ENCODE results near the gene MEF2C.

The MEF2C gene

DNA sequence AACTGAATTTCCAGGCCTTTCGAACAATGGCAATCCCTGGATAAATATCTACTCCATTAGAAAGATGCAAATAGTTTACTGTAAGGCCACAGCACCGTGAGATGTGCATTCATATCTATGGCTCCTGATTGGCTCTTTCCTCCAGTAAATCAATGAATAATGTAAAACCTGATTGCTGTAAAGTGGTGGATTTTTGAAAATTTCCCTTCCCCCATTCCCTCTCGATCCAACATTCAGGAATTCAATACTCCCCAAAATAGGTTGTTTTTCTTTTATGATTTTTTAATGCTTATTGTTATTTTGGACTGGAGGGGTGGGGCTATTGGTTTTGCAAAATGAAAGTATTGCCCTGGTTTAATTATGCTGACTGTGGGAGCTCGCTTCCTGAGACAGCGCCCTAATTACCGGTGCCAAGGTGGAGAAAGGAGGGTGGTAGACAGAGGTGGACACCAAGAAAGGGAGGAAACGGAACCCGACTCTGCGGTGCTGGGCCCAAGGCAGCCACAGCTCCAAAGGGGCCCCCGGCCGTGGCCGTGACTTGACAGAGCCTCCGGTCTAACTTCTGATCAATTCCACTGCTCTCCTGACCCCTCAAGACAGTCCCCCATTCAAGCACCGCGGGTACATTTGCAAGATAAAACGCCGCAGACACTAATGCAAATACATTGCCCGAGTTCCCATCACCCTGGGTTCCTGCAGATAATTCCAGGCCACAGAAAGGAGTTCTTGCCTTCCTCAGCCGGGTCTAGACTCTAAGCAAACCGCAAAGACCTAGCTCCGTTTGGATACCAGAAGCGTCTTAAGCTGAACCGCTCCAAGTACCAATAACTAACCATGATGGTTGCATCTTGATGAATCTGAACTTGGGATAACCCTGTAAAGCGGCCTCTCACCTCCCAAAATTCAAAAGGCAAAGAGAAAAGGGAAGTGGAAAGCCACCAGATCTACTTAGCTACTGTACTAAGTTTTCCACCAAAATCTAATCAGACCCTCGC, 211.2 kb downstream of the MEF2C start:
- DNase-seq: no peak

GRCh38 chr5:88671106-88671504, 211.9 kb downstream of the MEF2C start:
- no peak for DNase-seq

DNA sequence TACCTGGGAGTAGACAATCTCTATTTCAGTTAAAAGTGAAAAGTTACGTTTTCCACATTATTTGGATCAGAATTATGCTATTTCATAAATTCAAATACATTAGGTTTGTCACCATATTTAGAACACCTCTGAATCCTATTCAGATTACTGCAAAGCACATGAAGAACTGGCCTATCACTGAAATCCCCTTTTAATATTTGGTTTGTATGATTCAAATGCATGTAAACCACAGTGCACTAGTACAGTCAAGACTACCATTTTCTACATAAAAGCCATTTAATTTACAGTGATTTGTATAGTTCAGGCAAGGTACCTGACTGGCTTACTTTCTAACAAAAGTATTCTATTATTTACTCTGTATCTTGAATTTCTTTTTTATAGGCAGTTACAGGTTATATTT, 212.5 kb downstream of the MEF2C start:
- no peak for DNase-seq

DNA sequence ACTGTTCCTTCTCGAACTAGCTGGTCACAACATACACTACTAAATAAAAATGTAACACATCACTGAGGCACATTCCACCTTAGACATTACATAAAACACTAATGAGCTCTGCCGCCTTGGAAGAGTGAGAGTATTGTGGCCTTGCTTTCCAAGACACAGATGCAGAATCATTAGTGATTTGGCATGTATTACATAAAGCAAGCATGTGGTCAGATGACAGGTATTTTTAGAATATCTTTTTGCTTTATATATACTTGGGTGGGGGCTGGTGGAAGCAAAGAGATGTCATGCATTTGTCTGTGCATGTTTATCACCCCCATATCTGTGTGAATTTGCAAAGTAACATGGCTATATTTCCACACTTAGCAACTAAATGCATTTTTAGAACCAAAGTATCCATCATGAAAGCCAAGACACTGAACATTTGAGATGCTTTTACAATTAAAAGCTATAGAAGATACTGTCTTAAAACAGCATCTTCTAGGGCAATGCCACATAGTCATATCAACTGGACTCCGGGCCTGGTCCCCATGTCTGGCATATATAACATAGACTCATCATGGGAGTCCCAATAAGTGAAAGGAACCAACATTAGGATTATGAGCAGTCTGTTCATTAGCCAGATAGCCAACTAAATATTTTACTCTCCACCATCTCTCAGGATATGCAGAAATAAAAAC, 213.5 kb downstream of the MEF2C start:
- no peak for DNase-seq

GRCh38 chr5:88667496-88668201, 215.3 kb downstream of the MEF2C start:
- no peak for DNase-seq
